ENCODE data around the gene PDLIM5. TPM values are rescaled to one million over a fixed set of nuclear protein-coding genes. Genes with fewer than 3 reads are reported as not detected.

Gene PDLIM5
- total RNA-seq, 2 experiments from 2014 or later: 18.1 to 18.3 TPM

GRCh38 chr4:94486372-94486801 is 34.6 kb downstream of the PDLIM5 start:
- H3K4me3 Mint-ChIP-seq: no peak overlapping the region
- ATAC-seq: no peak
- ChIA-PET CTCF (no interaction called here), POLR2A (no interaction called here)
- H3K27me3 Mint-ChIP-seq (ENCODE audit: low read depth): no peaks in the 10 kb centered on the region
- DNase-seq: no peak
- H3K9me3 Mint-ChIP-seq (ENCODE audit: insufficient read depth): no peaks in the 10 kb centered on the region
- H3K27ac Mint-ChIP-seq: no peak overlapping the region
- H3K4me1 Mint-ChIP-seq (ENCODE audit: low read depth): no peaks in the 10 kb centered on the region
- no peaks in the 10 kb centered on the region for H3K36me3 Mint-ChIP-seq (ENCODE audit: low read depth)

- no peak for DNase-seq
- H3K27ac Mint-ChIP-seq: no peak overlapping the region
- no peaks in the 10 kb centered on the region for H3K9me3 Mint-ChIP-seq (ENCODE audit: insufficient read depth)
- H3K27me3 Mint-ChIP-seq (ENCODE audit: low read depth): no peaks in the 10 kb centered on the region
- no peak overlapping the region for H3K4me3 Mint-ChIP-seq
- no peak for ATAC-seq
- no peaks in the 10 kb centered on the region for H3K4me1 Mint-ChIP-seq (ENCODE audit: low read depth)
- ChIA-PET CTCF (interaction anchor here (0.7 kb wide), 1 partner anchor 82 kb away, joined by 3 read pairs; no protein-coding TSS in a partner anchor), POLR2A (no interaction called here)
- H3K36me3 Mint-ChIP-seq (ENCODE audit: low read depth): no peaks in the 10 kb centered on the region
These were observed 36.9 kb downstream of the PDLIM5 start for GRCh38 chr4:94488670-94489069.

GRCh38 chr4:94489098-94489497 is 37.4 kb downstream of the PDLIM5 start:
- H3K9me3 Mint-ChIP-seq (ENCODE audit: insufficient read depth): no peaks in the 10 kb centered on the region
- POLR2A ChIA-PET: no interaction called here
- no peak overlapping the region for H3K27ac Mint-ChIP-seq
- DNase-seq (no peak), ATAC-seq (no peak)
- no peaks in the 10 kb centered on the region for H3K27me3 Mint-ChIP-seq (ENCODE audit: low read depth)
- no peaks in the 10 kb centered on the region for H3K4me1 Mint-ChIP-seq (ENCODE audit: low read depth)
- no peak overlapping the region for H3K4me3 Mint-ChIP-seq
- no peaks in the 10 kb centered on the region for H3K36me3 Mint-ChIP-seq (ENCODE audit: low read depth)
- CTCF ChIA-PET: no interaction called here

GRCh38 chr4:94490437-94490836 is 38.7 kb downstream of the PDLIM5 start:
- no peaks in the 10 kb centered on the region for H3K4me1 Mint-ChIP-seq (ENCODE audit: low read depth)
- no peaks in the 10 kb centered on the region for H3K9me3 Mint-ChIP-seq (ENCODE audit: insufficient read depth)
- no peak overlapping the region for H3K27ac Mint-ChIP-seq
- no peaks in the 10 kb centered on the region for H3K27me3 Mint-ChIP-seq (ENCODE audit: low read depth)
- H3K36me3 Mint-ChIP-seq (ENCODE audit: low read depth): no peaks in the 10 kb centered on the region
- ChIA-PET POLR2A (no interaction called here), CTCF (no interaction called here)
- no peak for ATAC-seq
- no peak for DNase-seq
- H3K4me3 Mint-ChIP-seq: no peak overlapping the region

- POLR2A ChIA-PET: no interaction called here
- H3K27me3 Mint-ChIP-seq (ENCODE audit: low read depth): no peaks in the 10 kb centered on the region
These were observed 39.6 kb downstream of the PDLIM5 start for GRCh38 chr4:94491322-94491721.

GRCh38 chr4:94495408-94495807 is 43.7 kb downstream of the PDLIM5 start:
- no peak overlapping the region for H3K4me3 Mint-ChIP-seq
- no peak overlapping the region for H3K27ac Mint-ChIP-seq
- ChIA-PET CTCF (no interaction called here), POLR2A (no interaction called here)
- DNase-seq (no peak), ATAC-seq (no peak)
- no peaks in the 10 kb centered on the region for H3K4me1 Mint-ChIP-seq (ENCODE audit: low read depth)
- no peaks in the 10 kb centered on the region for H3K27me3 Mint-ChIP-seq (ENCODE audit: low read depth)
- H3K36me3 Mint-ChIP-seq (ENCODE audit: low read depth): no peaks in the 10 kb centered on the region
- no peaks in the 10 kb centered on the region for H3K9me3 Mint-ChIP-seq (ENCODE audit: insufficient read depth)

More at GRCh38 chr4:94491322-94491721, 39.6 kb downstream of the PDLIM5 start:
- DNase-seq (no peak), ATAC-seq (no peak)
- CTCF ChIA-PET: no interaction called here
- Mint-ChIP-seq H3K36me3 (ENCODE audit: low read depth) (no peaks in the 10 kb centered on the region), H3K27ac (no peak overlapping the region), H3K4me1 (ENCODE audit: low read depth) (no peaks in the 10 kb centered on the region), H3K4me3 (no peak overlapping the region), H3K9me3 (ENCODE audit: insufficient read depth) (no peaks in the 10 kb centered on the region)

- Mint-ChIP-seq H3K4me1 (ENCODE audit: low read depth) (no peaks in the 10 kb centered on the region), H3K27ac (no peak overlapping the region), H3K9me3 (ENCODE audit: insufficient read depth) (no peaks in the 10 kb centered on the region), H3K27me3 (ENCODE audit: low read depth) (no peaks in the 10 kb centered on the region), H3K4me3 (no peak overlapping the region), H3K36me3 (ENCODE audit: low read depth) (no peaks in the 10 kb centered on the region)
- ChIA-PET CTCF (no interaction called here), POLR2A (no interaction called here)
- ATAC-seq (no peak), DNase-seq (no peak)
These were observed 45.9 kb downstream of the PDLIM5 start for GRCh38 chr4:94497690-94498089.

- H3K4me1 Mint-ChIP-seq (ENCODE audit: low read depth): no peaks in the 10 kb centered on the region
- ATAC-seq: no peak
These were observed 46.8 kb downstream of the PDLIM5 start for GRCh38 chr4:94498502-94498901.

GRCh38 chr4:94500685-94501084 is 48.9 kb downstream of the PDLIM5 start:
- Mint-ChIP-seq H3K27ac (no peak overlapping the region), H3K9me3 (ENCODE audit: insufficient read depth) (no peaks in the 10 kb centered on the region), H3K4me1 (ENCODE audit: low read depth) (no peaks in the 10 kb centered on the region), H3K27me3 (ENCODE audit: low read depth) (no peaks in the 10 kb centered on the region), H3K4me3 (no peak overlapping the region), H3K36me3 (ENCODE audit: low read depth) (no peaks in the 10 kb centered on the region)
- POLR2A ChIA-PET: no interaction called here
- DNase-seq (no peak), ATAC-seq (no peak)
- CTCF ChIA-PET: no interaction called here

More at GRCh38 chr4:94498502-94498901, 46.8 kb downstream of the PDLIM5 start:
- CTCF ChIA-PET: no interaction called here
- no peak for DNase-seq
- no peak overlapping the region for H3K4me3 Mint-ChIP-seq
- H3K9me3 Mint-ChIP-seq (ENCODE audit: insufficient read depth): no peaks in the 10 kb centered on the region
- POLR2A ChIA-PET: no interaction called here
- no peaks in the 10 kb centered on the region for H3K36me3 Mint-ChIP-seq (ENCODE audit: low read depth)
- H3K27me3 Mint-ChIP-seq (ENCODE audit: low read depth): no peaks in the 10 kb centered on the region
- H3K27ac Mint-ChIP-seq: no peak overlapping the region

GRCh38 chr4:94504545-94504944 is 52.8 kb downstream of the PDLIM5 start:
- ChIA-PET CTCF (no interaction called here), POLR2A (no interaction called here)
- Mint-ChIP-seq H3K27ac (no peak overlapping the region), H3K4me3 (no peak overlapping the region), H3K9me3 (ENCODE audit: insufficient read depth) (no peaks in the 10 kb centered on the region), H3K4me1 (ENCODE audit: low read depth) (peaks cover 1% of the 10 kb centered on the region), H3K27me3 (ENCODE audit: low read depth) (no peaks in the 10 kb centered on the region), H3K36me3 (ENCODE audit: low read depth) (no peaks in the 10 kb centered on the region)
- no peak for DNase-seq
- ATAC-seq: no peak

GRCh38 chr4:94506822-94507221 is 55.1 kb downstream of the PDLIM5 start:
- Mint-ChIP-seq H3K27ac (no peak overlapping the region), H3K36me3 (ENCODE audit: low read depth) (no peaks in the 10 kb centered on the region), H3K27me3 (ENCODE audit: low read depth) (no peaks in the 10 kb centered on the region), H3K4me3 (no peak overlapping the region), H3K4me1 (ENCODE audit: low read depth) (peaks cover 1% of the 10 kb centered on the region), H3K9me3 (ENCODE audit: insufficient read depth) (no peaks in the 10 kb centered on the region)
- ATAC-seq (no peak), DNase-seq (no peak)
- CTCF ChIA-PET: no interaction called here
- POLR2A ChIA-PET: no interaction called here

GRCh38 chr4:94507281-94507680 is 55.5 kb downstream of the PDLIM5 start:
- Mint-ChIP-seq H3K27ac (no peak overlapping the region), H3K36me3 (ENCODE audit: low read depth) (no peaks in the 10 kb centered on the region), H3K4me1 (ENCODE audit: low read depth) (peaks cover 1% of the 10 kb centered on the region), H3K4me3 (no peak overlapping the region), H3K27me3 (ENCODE audit: low read depth) (no peaks in the 10 kb centered on the region), H3K9me3 (ENCODE audit: insufficient read depth) (no peaks in the 10 kb centered on the region)
- CTCF ChIA-PET: no interaction called here
- DNase-seq (no peak), ATAC-seq (no peak)
- POLR2A ChIA-PET: no interaction called here

- Mint-ChIP-seq H3K4me3 (no peak overlapping the region), H3K27me3 (ENCODE audit: low read depth) (no peaks in the 10 kb centered on the region), H3K36me3 (ENCODE audit: low read depth) (no peaks in the 10 kb centered on the region), H3K27ac (no peak overlapping the region), H3K9me3 (ENCODE audit: insufficient read depth) (no peaks in the 10 kb centered on the region), H3K4me1 (ENCODE audit: low read depth) (peaks cover 1% of the 10 kb centered on the region)
- ChIA-PET POLR2A (no interaction called here), CTCF (no interaction called here)
- no peak for DNase-seq
- ATAC-seq: no peak
These were observed 56.0 kb downstream of the PDLIM5 start for GRCh38 chr4:94507708-94508107.

Measured in activated CD8-positive, alpha-beta T cell treated with anti-CD3 and anti-CD28 coated beads, Interleukin-2, amount 10 ng/mL, durations not matched to agents 7 days and 5 days (primary cell).